ENCODE results near the gene ADI1.
A peak's percentile ranks its signal among the peaks of the same experiment; 100 is the strongest.
"Not testable (repeated sequence)": the region's sequence is repeated elsewhere in the genome, so short reads cannot be mapped to it uniquely, and the experiment has no call there.

Gene ADI1

DNA sequence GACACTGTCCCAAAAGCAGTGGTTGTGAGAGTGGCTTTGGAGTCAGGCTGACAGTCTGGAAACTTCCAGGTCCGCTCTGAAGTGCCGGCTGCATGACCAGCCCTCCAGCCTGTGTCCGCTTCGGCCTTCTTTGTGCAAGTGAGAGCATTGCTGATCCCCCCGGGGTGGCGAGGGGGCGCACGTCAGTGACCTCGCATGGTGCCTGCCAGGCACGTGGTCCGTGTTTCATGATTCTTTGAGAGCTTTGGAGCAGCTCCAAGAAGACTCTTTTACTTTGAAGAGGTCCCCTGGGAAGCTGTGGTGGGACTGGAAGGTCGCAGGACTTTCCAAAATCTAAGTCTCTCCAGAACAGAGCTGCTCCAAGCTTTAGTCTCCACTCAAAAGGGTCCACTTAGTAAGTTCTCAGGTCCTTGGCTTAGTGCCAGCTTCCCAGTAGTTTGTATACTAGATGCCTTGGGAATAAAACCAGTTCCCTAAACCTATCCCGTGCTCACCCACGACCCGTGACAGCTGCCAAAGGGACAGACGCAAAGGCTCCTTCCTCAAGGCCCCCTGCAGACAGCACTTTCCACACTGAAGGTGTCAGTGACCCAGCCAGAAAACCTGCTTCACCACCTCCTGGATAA lies 68.8 kb downstream of the ADI1 start:
- Histone ChIP-seq H3K27ac (no peak overlapping the region), H3K4me3 (no peak overlapping the region)
- TF ChIP-seq, protein P1, sequence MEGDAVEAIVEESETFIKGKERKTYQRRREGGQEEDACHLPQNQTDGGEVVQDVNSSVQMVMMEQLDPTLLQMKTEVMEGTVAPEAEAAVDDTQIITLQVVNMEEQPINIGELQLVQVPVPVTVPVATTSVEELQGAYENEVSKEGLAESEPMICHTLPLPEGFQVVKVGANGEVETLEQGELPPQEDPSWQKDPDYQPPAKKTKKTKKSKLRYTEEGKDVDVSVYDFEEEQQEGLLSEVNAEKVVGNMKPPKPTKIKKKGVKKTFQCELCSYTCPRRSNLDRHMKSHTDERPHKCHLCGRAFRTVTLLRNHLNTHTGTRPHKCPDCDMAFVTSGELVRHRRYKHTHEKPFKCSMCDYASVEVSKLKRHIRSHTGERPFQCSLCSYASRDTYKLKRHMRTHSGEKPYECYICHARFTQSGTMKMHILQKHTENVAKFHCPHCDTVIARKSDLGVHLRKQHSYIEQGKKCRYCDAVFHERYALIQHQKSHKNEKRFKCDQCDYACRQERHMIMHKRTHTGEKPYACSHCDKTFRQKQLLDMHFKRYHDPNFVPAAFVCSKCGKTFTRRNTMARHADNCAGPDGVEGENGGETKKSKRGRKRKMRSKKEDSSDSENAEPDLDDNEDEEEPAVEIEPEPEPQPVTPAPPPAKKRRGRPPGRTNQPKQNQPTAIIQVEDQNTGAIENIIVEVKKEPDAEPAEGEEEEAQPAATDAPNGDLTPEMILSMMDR (IDR thresholded peaks at IDR 0.05) = no peak
- DNase-seq (ENCODE audit: low spot score) = peak; percentile 64

DNA sequence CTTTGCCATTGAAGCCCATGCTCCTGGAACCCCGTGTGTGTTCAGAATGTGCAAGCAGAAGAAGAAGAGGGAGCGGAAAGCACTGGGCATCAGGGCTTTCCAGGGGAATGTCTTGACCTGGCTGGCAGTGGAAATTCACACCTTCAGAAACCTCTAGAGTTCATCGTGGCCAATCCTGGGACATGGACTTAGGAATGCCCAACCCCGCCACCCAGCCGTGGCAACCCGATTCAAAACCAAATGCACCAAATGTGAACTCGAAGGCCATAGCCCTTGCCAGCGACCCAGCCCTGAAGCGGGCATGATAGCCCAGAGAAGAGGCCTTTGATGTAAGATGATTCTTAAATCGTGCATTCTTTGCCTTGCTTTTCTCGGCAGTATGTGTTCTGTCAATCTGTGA lies 69.4 kb downstream of the ADI1 start:
- Histone ChIP-seq H3K4me3 (no peak overlapping the region), H3K27ac (no peak overlapping the region)
- no peak for DNase-seq (ENCODE audit: low spot score)
- TF ChIP-seq, protein P1 (IDR thresholded peaks at IDR 0.05) = no peak

DNA sequence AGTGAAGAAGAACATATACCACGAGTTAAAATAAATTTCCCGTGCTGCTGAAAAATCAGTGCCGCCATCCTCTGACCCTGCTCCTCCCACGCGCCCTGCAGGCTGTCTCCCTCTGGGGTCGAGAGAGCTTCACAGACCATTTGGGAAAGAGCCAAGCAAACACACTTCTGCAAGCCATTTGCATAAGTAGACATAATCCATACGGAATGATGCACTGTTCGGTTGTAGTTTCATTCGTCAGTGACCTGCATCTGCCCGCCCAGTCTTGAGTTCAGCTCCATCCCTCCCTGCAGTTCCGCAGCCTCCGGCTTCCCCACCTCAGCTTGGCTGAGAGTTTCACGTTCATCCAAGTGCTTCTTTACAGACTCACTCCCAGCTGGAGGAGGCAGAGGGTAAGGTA lies 70.2 kb downstream of the ADI1 start:
- peak overlapping the region in 1 of 2 donors; percentile 42 for H3K27ac ChIP-seq

DNA sequence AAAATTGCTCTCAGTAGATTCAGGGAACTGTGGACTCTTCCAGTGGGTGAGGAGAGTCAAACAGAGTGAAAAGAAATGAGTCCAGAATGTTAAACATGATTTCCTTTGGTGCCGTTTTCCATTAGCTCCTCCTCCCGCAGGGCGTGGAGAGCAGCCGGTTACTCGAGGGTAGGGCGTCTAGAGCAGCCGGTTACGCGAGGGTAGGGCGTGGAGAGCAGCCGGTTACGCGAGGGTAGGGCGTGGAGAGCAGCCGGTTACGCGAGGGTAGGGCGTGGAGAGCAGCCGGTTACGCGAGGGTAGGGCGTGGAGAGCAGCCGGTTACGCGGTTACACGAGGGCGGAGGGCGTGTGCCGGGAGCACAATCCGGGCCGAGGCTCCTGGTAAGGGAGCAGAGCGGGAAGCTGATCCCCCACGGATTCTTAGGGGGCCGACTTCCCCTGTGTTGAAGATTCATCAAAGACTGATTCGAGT lies 70.9 kb downstream of the ADI1 start:
- DNase-seq (ENCODE audit: low spot score) = not testable (repeated sequence)
- Histone ChIP-seq H3K4me3 (peak overlapping the region; percentile 12), H3K27ac (peak overlapping the region in 1 of 2 donors; percentile 42)

More for the DNA sequence above, 70.2 kb downstream of the ADI1 start:
- TF ChIP-seq, protein P1 (IDR thresholded peaks at IDR 0.05) = no peak
- no peak for DNase-seq (ENCODE audit: low spot score)
- H3K4me3 ChIP-seq = no peak overlapping the region

DNA sequence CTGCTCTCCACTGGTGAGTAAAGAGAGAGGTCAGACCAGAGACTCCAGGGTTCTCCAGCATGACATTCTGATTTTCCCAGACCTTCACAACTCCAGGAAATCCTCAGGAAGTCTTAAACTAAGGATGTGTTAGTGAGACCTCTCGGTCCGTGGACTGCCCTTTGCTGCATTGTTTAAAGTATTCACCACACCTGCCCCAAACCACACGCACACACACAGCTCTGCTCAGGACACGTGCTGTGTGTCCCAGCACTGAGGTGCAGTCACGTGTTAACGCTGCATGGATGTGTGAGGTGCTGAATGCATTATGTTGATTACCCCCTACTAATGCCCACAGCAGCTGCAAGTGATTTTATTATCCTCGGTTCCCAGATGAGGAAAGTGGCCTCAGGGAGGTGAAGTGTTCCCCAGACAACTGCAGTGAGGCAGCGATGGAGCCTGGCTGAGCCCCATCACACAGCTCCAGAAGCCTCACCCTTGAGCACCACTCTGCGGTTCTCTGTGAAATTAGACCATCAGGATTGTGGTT lies 71.5 kb downstream of the ADI1 start:
- H3K27ac ChIP-seq = peak overlapping the region in 1 of 2 donors; percentile 42
- TF ChIP-seq, protein P1 (IDR thresholded peaks at IDR 0.05) = no peak

More for the DNA sequence above, 71.5 kb downstream of the ADI1 start:
- DNase-seq (ENCODE audit: low spot score) = no peak
- no peak overlapping the region for H3K4me3 ChIP-seq

All from coronary artery (tissue), 2 donors.